ENCODE data around the gene RGS16. TPM values are rescaled to one million over a fixed set of nuclear protein-coding genes. Genes with fewer than 3 reads are reported as not detected.

RGS16 gene
- total RNA-seq, 2 experiments from 2014 or later = 20.1 to 29.5 TPM

- intact Hi-C loops (cut with micrococcal nuclease; ENCODE audit: unreplicated experiment) = no loop called here
- BruUV-seq (replicated peaks) = no TSS peak
These were observed 6.5 kb upstream of the RGS16 start for GRCh38 chr1:182610606-182611194.

DNA sequence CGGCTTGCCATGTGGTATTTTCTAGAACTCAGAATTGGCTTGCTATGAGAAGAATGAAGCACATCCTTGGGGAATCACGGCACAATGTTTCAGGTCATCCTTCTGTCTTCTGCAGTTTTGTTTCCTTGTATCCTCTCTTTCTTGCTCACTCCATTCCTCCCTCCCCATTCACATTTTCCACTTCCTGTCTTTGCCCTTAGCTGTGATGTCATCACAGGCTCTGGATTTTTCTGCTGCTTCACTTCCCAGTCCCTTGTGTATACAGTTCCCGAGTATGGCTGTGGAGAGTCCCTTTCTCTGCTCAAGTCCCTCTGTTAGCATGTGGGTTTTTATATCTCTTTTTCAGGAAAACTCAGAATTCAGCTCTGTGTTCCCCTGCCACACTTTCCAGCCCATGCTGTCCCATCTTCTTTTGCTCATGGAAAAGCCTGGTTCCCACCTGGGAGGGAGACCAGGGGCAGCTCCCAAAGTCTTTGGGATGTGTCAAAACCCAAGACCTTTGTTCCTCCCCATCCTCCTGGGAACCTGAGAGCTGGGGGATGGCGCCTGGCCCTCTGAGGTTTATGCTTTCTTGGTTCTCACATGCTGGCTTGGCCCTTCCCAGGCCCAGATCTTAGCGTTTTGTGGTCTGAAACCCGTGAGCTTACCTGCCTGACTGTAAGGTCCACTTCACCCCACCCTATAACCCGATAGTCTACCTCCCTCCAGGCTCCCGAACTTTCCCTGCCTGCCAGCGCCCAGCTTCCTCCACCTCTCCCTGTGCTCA is 4.8 kb upstream of the RGS16 start:
- Histone ChIP-seq H4K20me1 (ENCODE audit: insufficient read depth, low read length) (no peaks in the 10 kb centered on the region), H3K79me2 (ENCODE audit: insufficient read depth, low read depth, low read length) (peaks cover under 1% of the 10 kb centered on the region; the same call in 1 of the 2 replicates), H3K36me3 (ENCODE audit: insufficient read depth, low read length) (no peaks in the 10 kb centered on the region), H3K27ac (ENCODE audit: low read depth, low read length, poor library complexity, severe bottlenecking) (no peak overlapping the region), H3K9me3 (ENCODE audit: low read length) (no peaks in the 10 kb centered on the region), H3K4me1 (ENCODE audit: insufficient read depth, low read length, poor library complexity, severe bottlenecking) (peaks cover 69% of the 10 kb centered on the region), H3K4me3 (ENCODE audit: low read depth, low read length, poor library complexity, severe bottlenecking) (no peak overlapping the region), H2AFZ (ENCODE audit: low read length) (no peak overlapping the region), H3K9me2 (ENCODE audit: insufficient read depth, low read length) (no peaks in the 10 kb centered on the region), H3K4me2 (ENCODE audit: low read length) (no peak overlapping the region)
- no TSS peak for BruUV-seq (replicated peaks)
- no peak for DNase-seq (ENCODE audit: low spot score)
- intact Hi-C loops (cut with micrococcal nuclease; ENCODE audit: unreplicated experiment) = loop anchor here (10.0 kb wide), 1 partner anchor 306 kb away; no protein-coding TSS in a partner anchor
- ChIA-PET CTCF (ENCODE audit: unreplicated experiment) (no interaction called here), POLR2A (interaction anchor here (0.6 to 2.7 kb wide), 2 partner anchors 10 to 190 kb away, joined by 4 to 10 read pairs; no protein-coding TSS in a partner anchor)
- TF ChIP-seq, protein P1, sequence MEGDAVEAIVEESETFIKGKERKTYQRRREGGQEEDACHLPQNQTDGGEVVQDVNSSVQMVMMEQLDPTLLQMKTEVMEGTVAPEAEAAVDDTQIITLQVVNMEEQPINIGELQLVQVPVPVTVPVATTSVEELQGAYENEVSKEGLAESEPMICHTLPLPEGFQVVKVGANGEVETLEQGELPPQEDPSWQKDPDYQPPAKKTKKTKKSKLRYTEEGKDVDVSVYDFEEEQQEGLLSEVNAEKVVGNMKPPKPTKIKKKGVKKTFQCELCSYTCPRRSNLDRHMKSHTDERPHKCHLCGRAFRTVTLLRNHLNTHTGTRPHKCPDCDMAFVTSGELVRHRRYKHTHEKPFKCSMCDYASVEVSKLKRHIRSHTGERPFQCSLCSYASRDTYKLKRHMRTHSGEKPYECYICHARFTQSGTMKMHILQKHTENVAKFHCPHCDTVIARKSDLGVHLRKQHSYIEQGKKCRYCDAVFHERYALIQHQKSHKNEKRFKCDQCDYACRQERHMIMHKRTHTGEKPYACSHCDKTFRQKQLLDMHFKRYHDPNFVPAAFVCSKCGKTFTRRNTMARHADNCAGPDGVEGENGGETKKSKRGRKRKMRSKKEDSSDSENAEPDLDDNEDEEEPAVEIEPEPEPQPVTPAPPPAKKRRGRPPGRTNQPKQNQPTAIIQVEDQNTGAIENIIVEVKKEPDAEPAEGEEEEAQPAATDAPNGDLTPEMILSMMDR (conservative IDR thresholded peaks at IDR 0.05; ENCODE audit: low read length) = no peak
- no peak for TF ChIP-seq EZH2phosphoT487 (IDR thresholded peaks at IDR 0.05; ENCODE audit: borderline replicate concordance, low read depth, low read length)

More at GRCh38 chr1:182610606-182611194, 6.5 kb upstream of the RGS16 start:
- Histone ChIP-seq H4K20me1 (ENCODE audit: insufficient read depth, low read length) (no peaks in the 10 kb centered on the region), H3K79me2 (ENCODE audit: insufficient read depth, low read depth, low read length) (no peaks in the 10 kb centered on the region), H3K4me1 (ENCODE audit: insufficient read depth, low read length, poor library complexity, severe bottlenecking) (peaks cover 73% of the 10 kb centered on the region), H3K9me2 (ENCODE audit: insufficient read depth, low read length) (no peaks in the 10 kb centered on the region), H3K9me3 (ENCODE audit: low read length) (no peaks in the 10 kb centered on the region), H3K27ac (ENCODE audit: low read depth, low read length, poor library complexity, severe bottlenecking) (no peak overlapping the region), H3K36me3 (ENCODE audit: insufficient read depth, low read length) (no peaks in the 10 kb centered on the region), H2AFZ (ENCODE audit: low read length) (no peak overlapping the region), H3K4me3 (ENCODE audit: low read depth, low read length, poor library complexity, severe bottlenecking) (no peak overlapping the region), H3K4me2 (ENCODE audit: low read length) (peak overlapping the region; percentile 37)
- ChIA-PET POLR2A (interaction anchor here (1.8 to 7.5 kb wide), 3 partner anchors 10 to 39 kb away, joined by 7 to 113 read pairs (median 11); no protein-coding TSS in a partner anchor), CTCF (ENCODE audit: unreplicated experiment) (interaction anchor here (1.6 kb wide), 1 partner anchor 38 kb away, joined by 4 read pairs; no protein-coding TSS in a partner anchor)
- TF ChIP-seq, protein P1 (conservative IDR thresholded peaks at IDR 0.05; ENCODE audit: low read length) = no peak
- TF ChIP-seq EZH2phosphoT487 (IDR thresholded peaks at IDR 0.05; ENCODE audit: borderline replicate concordance, low read depth, low read length) = no peak
- DNase-seq (ENCODE audit: low spot score) = no peak

Measured in OCI-LY7 (cell line).